Stimulated activated CD4-positive, alpha-beta T cell treated with anti-CD3 and anti-CD28 coated beads, Interleukin-1b, Interleukin-23, amount 100 ng/mL, for 4 hours (primary cell): ENCODE measurements around the gene RNFT2.

Experiments used
- DNase-seq, 2 donors: peaks; one replicate each; pipeline ENCODE4 v3.0.0-alpha.2; 2020; ENCODE audit warnings: low read depth in 2 of 2

RNFT2 gene, protein sequence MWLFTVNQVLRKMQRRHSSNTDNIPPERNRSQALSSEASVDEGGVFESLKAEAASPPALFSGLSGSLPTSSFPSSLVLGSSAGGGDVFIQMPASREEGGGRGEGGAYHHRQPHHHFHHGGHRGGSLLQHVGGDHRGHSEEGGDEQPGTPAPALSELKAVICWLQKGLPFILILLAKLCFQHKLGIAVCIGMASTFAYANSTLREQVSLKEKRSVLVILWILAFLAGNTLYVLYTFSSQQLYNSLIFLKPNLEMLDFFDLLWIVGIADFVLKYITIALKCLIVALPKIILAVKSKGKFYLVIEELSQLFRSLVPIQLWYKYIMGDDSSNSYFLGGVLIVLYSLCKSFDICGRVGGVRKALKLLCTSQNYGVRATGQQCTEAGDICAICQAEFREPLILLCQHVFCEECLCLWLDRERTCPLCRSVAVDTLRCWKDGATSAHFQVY

DNA sequence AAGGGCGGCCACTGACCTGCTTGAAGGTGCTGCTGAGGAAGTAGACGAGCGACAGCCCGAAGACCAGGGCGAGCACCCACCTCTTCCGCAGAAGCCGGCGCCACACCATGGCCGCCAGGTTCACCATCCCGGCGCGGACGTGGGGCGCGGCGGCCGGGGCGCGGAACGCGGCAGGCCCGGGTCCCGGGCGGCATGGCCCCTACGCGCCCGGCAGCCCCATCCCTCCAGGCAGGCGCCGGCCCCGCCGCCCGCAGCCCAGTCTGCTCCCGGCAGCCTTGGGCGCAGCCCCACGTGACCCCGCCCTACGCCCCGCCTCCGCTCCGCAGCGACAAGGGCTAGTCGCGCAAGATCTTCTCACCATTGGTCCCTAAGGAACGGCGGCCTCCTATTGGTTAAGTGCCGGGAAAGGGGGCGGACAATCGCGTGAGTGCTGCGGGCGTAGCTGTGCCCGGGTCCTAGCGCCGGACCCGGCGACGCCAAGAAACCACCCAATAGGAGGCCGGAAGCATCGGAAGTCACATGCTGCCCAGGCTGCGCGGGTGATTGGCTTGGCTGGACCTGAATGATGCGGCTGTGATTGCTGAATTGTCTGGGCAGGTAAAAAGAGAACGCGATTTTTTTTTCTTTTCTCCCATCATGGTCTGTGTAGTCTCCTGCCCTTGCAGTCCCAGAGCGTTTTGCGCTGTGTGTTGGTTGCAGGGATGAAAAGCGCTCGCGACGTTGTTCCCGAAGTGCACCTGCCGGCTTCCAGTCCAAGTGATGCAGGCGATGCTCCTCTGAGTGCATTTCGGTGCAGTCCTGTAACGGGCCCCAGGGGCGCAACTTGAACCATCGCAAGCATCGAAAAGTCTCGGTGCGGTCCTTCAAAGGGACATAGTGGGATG lies at the start of gene RNFT2, which contains the start of gene SPRING1:
TSS of gene RNFT2 (plus strand) at position 542 of the 884 bp plus-strand sequence. CDS start 2,183 bp downstream, outside the sequence.
TSS of gene SPRING1 (minus strand) at position 296 of the 884 bp plus-strand sequence. CDS start at position 127, 169 bp downstream.
- peak; percentile 97 for DNase-seq

DNA sequence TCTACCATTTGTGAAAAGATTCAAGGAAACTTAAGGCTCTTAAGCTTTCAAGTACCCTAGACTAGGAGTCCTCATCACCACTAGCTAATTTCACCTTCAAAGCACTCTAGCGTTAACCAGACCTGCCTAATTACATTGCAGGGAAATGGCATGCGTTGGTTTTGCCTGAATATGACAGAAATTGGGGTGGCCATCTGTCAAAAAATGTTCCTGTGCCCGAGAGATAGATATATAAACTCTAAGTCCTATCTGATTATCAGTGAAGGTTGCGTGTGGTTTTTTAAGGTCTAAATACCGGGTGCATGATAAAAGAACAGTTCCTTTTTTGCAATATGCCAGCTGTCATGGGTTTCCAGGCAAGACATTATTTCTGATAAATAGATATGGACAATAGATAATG lies 48.6 kb upstream of the RNFT2 start:
- DNase-seq = no peak

- no peak for DNase-seq
Measured at GRCh38 chr12:116689979-116690744, 48.0 kb upstream of the RNFT2 start.

GRCh38 chr12:116691205-116691604 lies 46.9 kb upstream of the RNFT2 start:
- DNase-seq = no peak

- DNase-seq = no peak
Measured at GRCh38 chr12:116691636-116692035, 46.5 kb upstream of the RNFT2 start.

- DNase-seq = no peak
Measured at GRCh38 chr12:116692605-116693004, 45.5 kb upstream of the RNFT2 start.

DNA sequence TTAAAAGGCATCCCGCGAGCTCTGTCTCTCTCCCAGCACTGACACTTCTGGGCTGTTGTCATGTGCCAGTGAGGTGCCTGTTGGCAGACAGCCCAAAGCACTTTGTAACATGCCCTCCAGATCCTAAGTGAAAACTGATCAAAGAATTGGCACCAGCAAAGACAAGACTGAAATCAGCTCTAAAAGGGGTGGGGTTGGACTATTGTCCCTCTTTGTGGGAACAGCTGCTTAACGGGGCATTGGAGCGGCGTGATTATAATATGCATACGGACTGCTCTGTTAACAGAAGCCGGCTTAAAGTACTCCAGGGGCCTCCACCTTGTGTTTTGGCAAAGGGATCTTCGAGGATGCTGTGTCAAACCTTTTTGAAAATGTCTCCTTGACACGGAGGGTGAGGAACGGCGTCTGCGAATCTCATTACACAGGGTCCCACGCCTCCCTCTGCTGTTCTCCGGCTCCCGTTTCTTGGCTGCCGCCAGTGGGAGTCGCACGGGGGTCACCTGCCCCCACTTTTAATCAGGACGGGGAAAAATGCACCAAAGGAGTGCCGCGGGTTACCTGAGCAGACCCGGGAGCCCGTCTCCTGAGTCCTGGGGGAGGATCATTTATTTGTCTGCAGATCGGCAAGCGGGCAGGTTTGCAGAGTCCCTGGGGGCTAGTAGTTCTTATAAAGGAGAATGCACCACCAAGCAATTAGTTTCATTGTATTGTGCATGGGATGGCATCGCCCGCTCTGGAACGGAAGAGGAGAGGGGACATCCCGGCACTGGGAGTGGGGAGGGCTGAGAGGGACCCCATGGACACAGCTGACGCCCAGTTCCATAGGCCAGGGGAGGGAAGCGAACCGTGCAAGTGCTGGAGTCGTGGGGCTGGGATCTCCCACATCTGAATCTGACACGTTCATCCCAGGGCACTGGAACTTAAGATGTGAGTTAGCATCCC lies 44.6 kb upstream of the RNFT2 start:
- DNase-seq = no peak

GRCh38 chr12:116694653-116695463 lies 43.3 kb upstream of the RNFT2 start:
- DNase-seq = no peak

DNA sequence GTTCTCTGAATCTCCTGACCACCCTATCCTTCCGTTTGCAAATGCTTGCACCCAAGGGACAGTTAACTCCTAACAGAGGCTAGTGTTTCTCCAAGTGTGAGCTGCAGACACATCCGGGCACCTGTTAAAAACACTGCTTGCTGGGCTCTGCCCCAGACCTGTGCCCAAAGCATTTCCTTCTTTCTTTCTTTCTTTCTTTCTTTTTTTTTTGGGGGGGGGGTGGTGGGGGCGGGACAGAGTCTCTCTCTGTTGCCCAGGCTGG lies 42.7 kb upstream of the RNFT2 start:
- no peak for DNase-seq

GRCh38 chr12:116697305-116697704 lies 40.8 kb upstream of the RNFT2 start:
- no peak for DNase-seq

- no peak for DNase-seq
Measured at GRCh38 chr12:116697716-116698115, 40.4 kb upstream of the RNFT2 start.

DNA sequence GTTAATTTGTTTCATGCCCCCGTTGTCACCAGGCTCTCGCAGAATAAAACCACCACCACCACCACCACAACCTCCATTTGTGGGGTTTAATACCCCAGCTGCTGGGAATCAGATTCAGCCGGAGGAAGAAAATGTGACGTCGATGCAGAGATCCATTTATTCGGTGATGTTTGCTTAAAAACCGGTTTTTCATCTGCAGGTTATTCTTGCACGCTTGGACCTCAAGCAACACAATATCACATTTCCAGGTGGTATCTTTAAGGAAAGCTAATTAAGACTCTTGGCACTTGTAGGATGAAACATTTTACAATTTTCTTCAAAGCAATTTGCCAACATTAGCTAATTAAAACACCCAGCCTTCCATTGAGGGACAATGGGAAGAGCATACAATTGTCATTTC lies 40.0 kb upstream of the RNFT2 start:
- DNase-seq = no peak

DNA sequence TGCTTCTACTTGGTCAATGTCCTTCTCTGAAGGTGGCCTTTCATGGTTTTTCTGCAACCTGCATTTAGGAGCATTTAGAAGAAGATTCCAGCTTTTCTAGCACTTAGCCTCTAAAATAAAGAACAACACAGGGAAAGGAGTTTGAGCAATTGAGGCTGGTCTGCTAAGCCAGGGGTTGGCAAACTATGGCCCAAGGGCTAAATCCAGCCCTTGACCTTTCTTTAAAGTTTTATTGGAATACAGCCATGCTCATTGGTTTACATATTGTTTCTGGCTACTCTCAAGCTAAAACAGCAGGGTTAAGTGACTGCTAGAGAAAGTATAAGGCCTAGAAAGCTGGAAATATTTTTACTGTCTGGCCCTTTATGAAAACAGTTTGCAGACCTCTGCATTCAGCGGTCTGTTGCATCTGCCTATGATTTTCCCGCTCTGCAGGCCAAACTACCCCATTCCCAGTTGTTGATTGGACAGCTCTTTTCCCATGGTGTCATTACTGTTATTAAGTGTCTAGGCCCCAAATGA lies 39.5 kb upstream of the RNFT2 start:
- DNase-seq = no peak

- DNase-seq = no peak
Measured at GRCh38 chr12:116700066-116700465, 38.0 kb upstream of the RNFT2 start.

- DNase-seq = no peak
Measured at GRCh38 chr12:116701432-116701831, 36.7 kb upstream of the RNFT2 start.

- peak; percentile 47 to 62 for DNase-seq
Measured at GRCh38 chr12:116703214-116703795, 34.8 kb upstream of the RNFT2 start.

GRCh38 chr12:116707751-116708150 lies 30.4 kb upstream of the RNFT2 start:
- DNase-seq = no peak

- peak; percentile 22 to 32 for DNase-seq
Measured at GRCh38 chr12:116708826-116709756, 29.0 kb upstream of the RNFT2 start.
